SK-N-SH (cell line): ENCODE measurements around the gene NDUFC1. TPM values are rescaled to one million over a fixed set of nuclear protein-coding genes. Genes with fewer than 3 reads are reported as not detected.
"Not testable (repeated sequence)": the region's sequence is repeated elsewhere in the genome, so short reads cannot be mapped to it uniquely, and the experiment has no call there.

Experiments used
- CTCF ChIA-PET: fragments of 300-600, 350-600 bp; formaldehyde crosslinking; extraction: SDS; loops from one replicate; lab custom pipeline; 2021; lab: Yijun Ruan, JAX
- POLR2A ChIA-PET: fragments of 350-600 bp; sonication (Branson Sonifier 250); formaldehyde crosslinking; extraction: SDS; loops from one replicate; lab custom pipeline; 2020; ENCODE audit warnings: antibody characterized with exemption, inconsistent platforms; lab: Yijun Ruan, JAX
- DNase-seq: peaks from one replicate; pipeline ENCODE4 v3.0.0; 2012
- H2AFZ ChIP-seq: fragments of 200-600 bp; sonication (generic); 2 replicates; pipeline ENCODE4 v1.8.1; 2016; ENCODE audit warnings: antibody characterized with exemption, mild to moderate bottlenecking, low read depth
- H3F3A ChIP-seq: fragments of 200-600 bp; sonication (generic); replicated peaks from 2 replicates; pipeline ENCODE3; 2016; ENCODE audit warnings: antibody characterized with exemption, mild to moderate bottlenecking; ENCODE audit not compliant: insufficient read depth
- H3K27ac ChIP-seq, 2 experiments: fragments of 200-500 bp in 1 of 2; fragments of 200-600 bp in 1 of 2; sonication (Bioruptor generic) in 1 of 2; sonication (generic), shearing (Covaris generic) in 1 of 2; 2 replicates each; pipeline versions ENCODE4 v1.5.1 to v1.6.1; 2014 to 2016; ENCODE audit warnings: low read depth in 2 of 2, inconsistent platforms in 1 of 2, low read length in 1 of 2, mild to moderate bottlenecking in 1 of 2, mixed read lengths in 1 of 2
- H3K27me3 ChIP-seq: fragments of 200-600 bp; sonication (generic), shearing (Covaris generic); 2 replicates; pipeline ENCODE4 v1.6.1; 2016; ENCODE audit warnings: mixed run types; ENCODE audit not compliant: insufficient read depth
- H3K36me3 ChIP-seq, 2 experiments: fragments of 200-500 bp in 1 of 2; fragments of 200-600 bp in 1 of 2; sonication (Bioruptor generic) in 1 of 2; sonication (generic) in 1 of 2; replicated peaks in 1 of 2; 2 replicates each; pipeline versions ENCODE3 to v1.5.1; 2014 to 2016; ENCODE audit warnings: low read length in 1 of 2, mild to moderate bottlenecking in 1 of 2; ENCODE audit not compliant: insufficient read depth in 2 of 2, control insufficient read depth in 1 of 2
- H3K4me1 ChIP-seq, 2 experiments: fragments of 200-500 bp in 1 of 2; fragments of 200-600 bp in 1 of 2; sonication (Bioruptor generic) in 1 of 2; sonication (generic), shearing (Covaris generic) in 1 of 2; 2 replicates each; pipeline versions ENCODE4 v1.5.1 to v1.6.1; 2014 to 2016; ENCODE audit warnings: low read depth in 1 of 2, low read length in 1 of 2, mixed run types in 1 of 2; ENCODE audit not compliant: insufficient read depth in 2 of 2, control insufficient read depth in 1 of 2
- H3K4me2 ChIP-seq: fragments of 200-600 bp; sonication (generic), shearing (Covaris generic); 2 replicates; pipeline ENCODE4 v1.6.1; 2017; ENCODE audit warnings: mixed run types
- H3K4me3 ChIP-seq, 2 experiments: fragments of 200-500 bp in 1 of 2; fragments of 200-600 bp in 1 of 2; sonication (Bioruptor generic) in 1 of 2; sonication (generic), shearing (Covaris generic) in 1 of 2; 2 replicates each; pipeline versions ENCODE4 v1.5.1 to v1.8.1; 2014 to 2016; ENCODE audit warnings: low read depth in 2 of 2, inconsistent platforms in 1 of 2, low read length in 1 of 2, mild to moderate bottlenecking in 1 of 2, mixed read lengths in 1 of 2, moderate library complexity in 1 of 2
- H3K79me2 ChIP-seq: fragments of 200-600 bp; sonication (generic); 2 replicates; pipeline ENCODE4 v1.8.1; 2017; ENCODE audit warnings: mild to moderate bottlenecking; ENCODE audit not compliant: insufficient read depth
- H3K9ac ChIP-seq: fragments of 200-600 bp; sonication (generic); 2 replicates; pipeline ENCODE4 v1.6.1; 2017; ENCODE audit warnings: mixed run types
- H3K9me2 ChIP-seq: fragments of 200-600 bp; sonication (generic); 2 replicates; pipeline ENCODE4 v1.6.1; 2017; ENCODE audit warnings: mixed run types
- H3K9me3 ChIP-seq: fragments of 200-600 bp; sonication (generic); 2 replicates; pipeline ENCODE4 v1.6.1; 2017; ENCODE audit warnings: mixed run types, mild to moderate bottlenecking, moderate library complexity
- H4K20me1 ChIP-seq: fragments of 200-600 bp; sonication (generic); 2 replicates; pipeline ENCODE4 v1.6.1; 2017; ENCODE audit warnings: mild to moderate bottlenecking, mixed run types; ENCODE audit not compliant: insufficient read depth
- FOSL2 ChIP-seq: IDR thresholded peaks from 2 replicates; pipeline ENCODE4 v1.4.0; 2012; ENCODE audit warnings: low read depth, mild to moderate bottlenecking, moderate library complexity, borderline replicate concordance
- FOXJ3 ChIP-seq: sonication (generic); formaldehyde crosslinking; IDR thresholded peaks from 2 replicates; pipeline ENCODE4 v1.5.1; 2020; ENCODE audit warnings: mild to moderate bottlenecking, missing genetic modification reagents
- FOXM1 ChIP-seq: IDR thresholded peaks from 2 replicates; pipeline ENCODE4 v1.4.0; 2012; ENCODE audit warnings: low read depth, mild to moderate bottlenecking
- GABPA ChIP-seq: IDR thresholded peaks from 2 replicates; pipeline ENCODE4 v1.4.0; 2012; ENCODE audit warnings: low read depth, mild to moderate bottlenecking
- JUND ChIP-seq: IDR thresholded peaks from 2 replicates; pipeline ENCODE4 v1.4.0; 2012
- MXI1 ChIP-seq: IDR thresholded peaks from 2 replicates; pipeline ENCODE4 v1.6.1; 2012; ENCODE audit warnings: mild to moderate bottlenecking, low read depth, low read length, improper control_type of control experiment
- NRF1 ChIP-seq: IDR thresholded peaks from 2 replicates; pipeline ENCODE4 v1.6.1; 2012; ENCODE audit warnings: low read depth, mild to moderate bottlenecking, low read length
- RAD21 ChIP-seq: IDR thresholded peaks from 2 replicates; pipeline ENCODE4 v1.6.1; 2012; ENCODE audit warnings: mild to moderate bottlenecking, low read length
- RCOR1 ChIP-seq: fragments of 150-350 bp; IDR thresholded peaks from 2 replicates; pipeline ENCODE4 v1.6.1; 2017; ENCODE audit warnings: antibody characterized with exemption, low read length
- TCF12 ChIP-seq: IDR thresholded peaks from 2 replicates; pipeline ENCODE4 v1.4.0; 2012
- WGBS: methylation state at CpG from one replicate; pipeline ENCODE4 v1.1.6; 2017; ENCODE audit warnings: low lambda C conversion rate; 5-methylcytosine and 5-hydroxymethylcytosine counted together
- polyA plus RNA-seq, 3 experiments: library from polyadenylated mRNA; depleted of rRNA; stranded (reverse); fragments of >200 nt; gene quantifications; 2 replicates each; pipeline ENCODE4 v1.2.3, GENCODE V29; 2012
- TF ChIP-seq, protein P1 (sequence below): IDR thresholded peaks from 2 replicates; pipeline ENCODE4 v1.4.0; 2012; ENCODE audit warnings: low read depth
- TF ChIP-seq, protein P2 (sequence below): IDR thresholded peaks from 2 replicates; pipeline ENCODE4; 2012
- TF ChIP-seq, protein P3 (sequence below): IDR thresholded peaks from 2 replicates; pipeline ENCODE4 v1.4.0; 2012; ENCODE audit warnings: low read depth, borderline replicate concordance
- TF ChIP-seq, protein P4 (sequence below): IDR thresholded peaks from 2 replicates; pipeline ENCODE4 v1.6.1; 2012; ENCODE audit warnings: mild to moderate bottlenecking, low read depth, low read length, moderate library complexity

Gene NDUFC1
- polyA plus RNA-seq, 1 of the 3 experiments (the other 2 are of a cell fraction): 101 TPM

DNA sequence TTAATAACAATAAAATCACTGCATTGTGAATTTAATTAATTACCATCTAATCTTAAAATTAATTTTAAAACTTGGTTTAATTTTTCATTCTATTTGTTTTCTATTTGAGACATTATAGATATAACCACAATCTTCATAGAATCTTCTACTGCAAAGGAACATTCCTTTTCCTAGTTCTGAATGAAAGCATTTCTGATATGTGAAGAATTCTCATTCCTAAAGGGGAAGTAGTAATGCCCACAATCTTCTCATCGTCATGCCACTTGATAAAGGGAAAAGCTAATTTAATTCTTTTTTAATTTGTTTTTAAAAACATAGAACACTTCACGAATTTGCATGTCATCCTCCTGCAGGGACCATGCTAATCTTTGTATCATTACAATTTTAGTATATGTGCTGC is 45.9 kb downstream of the NDUFC1 start:
- Histone ChIP-seq H4K20me1 (no peaks in the 10 kb centered on the region), H3K27me3 (no peaks in the 10 kb centered on the region), H3F3A (peaks cover 11% of the 10 kb centered on the region), H3K9ac (no peak overlapping the region), H3K27ac (no peak overlapping the region; a peak in 1 of 4 replicates), H3K4me1 (peaks cover 4 to 13% of the 10 kb centered on the region in 2 experiments; a peak in 3 of 4 replicates), H3K9me3 (no peaks in the 10 kb centered on the region), H3K36me3 (no peaks in the 10 kb centered on the region), H2AFZ (no peak overlapping the region), H3K79me2 (no peaks in the 10 kb centered on the region), H3K9me2 (no peaks in the 10 kb centered on the region), H3K4me3 (no peak overlapping the region), H3K4me2 (no peak overlapping the region)
- POLR2A ChIA-PET: no interaction called here
- CTCF ChIA-PET: interaction anchor here (0.9 to 1.0 kb wide), 2 partner anchors 11 to 14 kb away, joined by 3 to 4 read pairs; no protein-coding TSS in a partner anchor
- TF ChIP-seq FOSL2 (no peak), MXI1 (no peak), NRF1 (no peak), JUND (no peak), FOXM1 (no peak), TCF12 (no peak), RAD21 (no peak), GABPA (no peak), RCOR1 (no peak), FOXJ3 (CRISPR knock-in tag) (no peak)
- TF ChIP-seq, protein P1, sequence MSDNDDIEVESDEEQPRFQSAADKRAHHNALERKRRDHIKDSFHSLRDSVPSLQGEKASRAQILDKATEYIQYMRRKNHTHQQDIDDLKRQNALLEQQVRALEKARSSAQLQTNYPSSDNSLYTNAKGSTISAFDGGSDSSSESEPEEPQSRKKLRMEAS: no peak
- TF ChIP-seq, protein P2, sequence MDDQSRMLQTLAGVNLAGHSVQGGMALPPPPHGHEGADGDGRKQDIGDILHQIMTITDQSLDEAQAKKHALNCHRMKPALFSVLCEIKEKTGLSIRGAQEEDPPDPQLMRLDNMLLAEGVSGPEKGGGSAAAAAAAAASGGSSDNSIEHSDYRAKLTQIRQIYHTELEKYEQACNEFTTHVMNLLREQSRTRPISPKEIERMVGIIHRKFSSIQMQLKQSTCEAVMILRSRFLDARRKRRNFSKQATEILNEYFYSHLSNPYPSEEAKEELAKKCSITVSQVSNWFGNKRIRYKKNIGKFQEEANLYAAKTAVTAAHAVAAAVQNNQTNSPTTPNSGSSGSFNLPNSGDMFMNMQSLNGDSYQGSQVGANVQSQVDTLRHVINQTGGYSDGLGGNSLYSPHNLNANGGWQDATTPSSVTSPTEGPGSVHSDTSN: no peak
- TF ChIP-seq, protein P3, sequence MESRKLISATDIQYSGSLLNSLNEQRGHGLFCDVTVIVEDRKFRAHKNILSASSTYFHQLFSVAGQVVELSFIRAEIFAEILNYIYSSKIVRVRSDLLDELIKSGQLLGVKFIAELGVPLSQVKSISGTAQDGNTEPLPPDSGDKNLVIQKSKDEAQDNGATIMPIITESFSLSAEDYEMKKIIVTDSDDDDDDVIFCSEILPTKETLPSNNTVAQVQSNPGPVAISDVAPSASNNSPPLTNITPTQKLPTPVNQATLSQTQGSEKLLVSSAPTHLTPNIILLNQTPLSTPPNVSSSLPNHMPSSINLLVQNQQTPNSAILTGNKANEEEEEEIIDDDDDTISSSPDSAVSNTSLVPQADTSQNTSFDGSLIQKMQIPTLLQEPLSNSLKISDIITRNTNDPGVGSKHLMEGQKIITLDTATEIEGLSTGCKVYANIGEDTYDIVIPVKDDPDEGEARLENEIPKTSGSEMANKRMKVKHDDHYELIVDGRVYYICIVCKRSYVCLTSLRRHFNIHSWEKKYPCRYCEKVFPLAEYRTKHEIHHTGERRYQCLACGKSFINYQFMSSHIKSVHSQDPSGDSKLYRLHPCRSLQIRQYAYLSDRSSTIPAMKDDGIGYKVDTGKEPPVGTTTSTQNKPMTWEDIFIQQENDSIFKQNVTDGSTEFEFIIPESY: no peak
- TF ChIP-seq, protein P4, sequence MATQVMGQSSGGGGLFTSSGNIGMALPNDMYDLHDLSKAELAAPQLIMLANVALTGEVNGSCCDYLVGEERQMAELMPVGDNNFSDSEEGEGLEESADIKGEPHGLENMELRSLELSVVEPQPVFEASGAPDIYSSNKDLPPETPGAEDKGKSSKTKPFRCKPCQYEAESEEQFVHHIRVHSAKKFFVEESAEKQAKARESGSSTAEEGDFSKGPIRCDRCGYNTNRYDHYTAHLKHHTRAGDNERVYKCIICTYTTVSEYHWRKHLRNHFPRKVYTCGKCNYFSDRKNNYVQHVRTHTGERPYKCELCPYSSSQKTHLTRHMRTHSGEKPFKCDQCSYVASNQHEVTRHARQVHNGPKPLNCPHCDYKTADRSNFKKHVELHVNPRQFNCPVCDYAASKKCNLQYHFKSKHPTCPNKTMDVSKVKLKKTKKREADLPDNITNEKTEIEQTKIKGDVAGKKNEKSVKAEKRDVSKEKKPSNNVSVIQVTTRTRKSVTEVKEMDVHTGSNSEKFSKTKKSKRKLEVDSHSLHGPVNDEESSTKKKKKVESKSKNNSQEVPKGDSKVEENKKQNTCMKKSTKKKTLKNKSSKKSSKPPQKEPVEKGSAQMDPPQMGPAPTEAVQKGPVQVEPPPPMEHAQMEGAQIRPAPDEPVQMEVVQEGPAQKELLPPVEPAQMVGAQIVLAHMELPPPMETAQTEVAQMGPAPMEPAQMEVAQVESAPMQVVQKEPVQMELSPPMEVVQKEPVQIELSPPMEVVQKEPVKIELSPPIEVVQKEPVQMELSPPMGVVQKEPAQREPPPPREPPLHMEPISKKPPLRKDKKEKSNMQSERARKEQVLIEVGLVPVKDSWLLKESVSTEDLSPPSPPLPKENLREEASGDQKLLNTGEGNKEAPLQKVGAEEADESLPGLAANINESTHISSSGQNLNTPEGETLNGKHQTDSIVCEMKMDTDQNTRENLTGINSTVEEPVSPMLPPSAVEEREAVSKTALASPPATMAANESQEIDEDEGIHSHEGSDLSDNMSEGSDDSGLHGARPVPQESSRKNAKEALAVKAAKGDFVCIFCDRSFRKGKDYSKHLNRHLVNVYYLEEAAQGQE: no peak
- DNase-seq: no peak
- WGBS: 35% methylated on average over 2 of the region's 2 CpGs

DNA sequence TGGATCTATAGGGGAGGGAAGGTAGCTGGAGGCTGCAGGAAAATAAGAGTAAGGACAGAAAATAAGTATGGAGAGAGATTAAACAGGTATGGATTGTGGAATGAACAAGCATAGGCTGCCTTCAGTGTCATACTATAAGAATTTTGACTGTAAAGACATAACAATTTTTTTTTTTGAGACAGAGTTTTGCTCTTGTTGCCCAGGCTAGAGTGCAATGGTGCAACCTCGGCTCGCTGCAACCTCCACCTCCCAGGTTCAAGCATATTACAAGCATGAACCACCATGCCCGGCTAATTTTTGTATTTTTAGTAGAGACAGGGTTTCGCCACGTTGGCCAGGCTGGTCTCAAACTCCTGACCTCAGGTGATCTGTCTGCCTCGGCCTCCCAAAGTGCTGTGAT is 46.7 kb downstream of the NDUFC1 start:
- WGBS: 89% methylated on average over 6 of the region's 6 CpGs
- H4K20me1 ChIP-seq, H3K27me3 ChIP-seq, H3K36me3 ChIP-seq, H3K9ac ChIP-seq, H2AFZ ChIP-seq, H3K27ac ChIP-seq, H3K4me3 ChIP-seq, H3K9me3 ChIP-seq, H3K9me2 ChIP-seq, POLR2A ChIA-PET, H3K4me2 ChIP-seq, H3K79me2 ChIP-seq, DNase-seq: not testable (repeated sequence)
- Histone ChIP-seq H3K4me1 (peaks cover 4 to 13% of the 10 kb centered on the region in 2 experiments; a peak in 3 of 4 replicates), H3F3A (peaks cover 11% of the 10 kb centered on the region)
- CTCF ChIA-PET: interaction anchor here (1.1 to 2.9 kb wide), 2 partner anchors 40 to 65 kb away, joined by 3 to 11 read pairs; no protein-coding TSS in a partner anchor
